DMS79 (cell line): ENCODE data around the gene LCN12.
"Not testable (repeated sequence)": the region's sequence is repeated elsewhere in the genome, so short reads cannot be mapped to it uniquely, and the experiment has no call there.

Experiments
- DNase-seq: peaks from one replicate; lab custom pipeline; 2025; lab: John Stamatoyannopoulos, UW

LCN12 gene

GRCh38 chr9:136991993-136992818, 40.1 kb downstream of the LCN12 start, which contains the start of gene PAXX:
Gene PAXX, plus strand, starts transcription at chr9:136992422. Its CDS starts 22 bp downstream, at chr9:136992444.
- peak; percentile 44 for DNase-seq

- DNase-seq, result no peak
Observed at GRCh38 chr9:136992819-136993369, 40.8 kb downstream of the LCN12 start.

- no peak for DNase-seq
Observed at GRCh38 chr9:136994180-136994887, 42.3 kb downstream of the LCN12 start.

GRCh38 chr9:136994888-136995230, 42.8 kb downstream of the LCN12 start:
- no peak for DNase-seq

GRCh38 chr9:136995362-136995761, 43.3 kb downstream of the LCN12 start:
- DNase-seq, result no peak

- peak; percentile 76 for DNase-seq
Observed at GRCh38 chr9:136995772-136996311, 43.8 kb downstream of the LCN12 start.

GRCh38 chr9:136996361-136997292, 44.6 kb downstream of the LCN12 start, which contains the start of gene CLIC3:
Gene CLIC3, minus strand, starts transcription at chr9:136996568. Its CDS starts 25 bp downstream, at chr9:136996543.
- peak; percentile 35 for DNase-seq

GRCh38 chr9:136997371-136997770, 45.3 kb downstream of the LCN12 start:
- DNase-seq, result no peak

GRCh38 chr9:136997830-136998234, 45.8 kb downstream of the LCN12 start:
- DNase-seq, result no peak

GRCh38 chr9:137000177-137000930, 48.3 kb downstream of the LCN12 start:
- no peak for DNase-seq

GRCh38 chr9:137001857-137002645, 50.0 kb downstream of the LCN12 start:
- no peak for DNase-seq

- no peak for DNase-seq
Observed at GRCh38 chr9:137002646-137003041, 50.6 kb downstream of the LCN12 start.

GRCh38 chr9:137004285-137004684, 52.2 kb downstream of the LCN12 start:
- not testable (repeated sequence) for DNase-seq
